NT2/D1 (cell line): Measurements from ENCODE around the gene DHRS1.
A peak's percentile ranks its signal among the peaks of the same experiment; 100 is the strongest.

Experiments
- DNase-seq: peaks from one replicate; pipeline ENCODE4 v3.0.0-alpha.2; 2011; ENCODE audit warnings: low read depth, low spot score
- H3K27me3 ChIP-seq: 2 replicates; pipeline ENCODE4 v1.6.0; 2011; ENCODE audit warnings: mild to moderate bottlenecking; ENCODE audit not compliant: insufficient read length, insufficient read depth
- H3K36me3 ChIP-seq: 2 replicates; pipeline ENCODE4 v1.6.1; 2011; ENCODE audit warnings: mild to moderate bottlenecking, low read length, mixed read lengths; ENCODE audit not compliant: insufficient read depth, insufficient read length
- H3K4me1 ChIP-seq: 2 replicates; pipeline ENCODE4 v1.5.1; 2011; ENCODE audit not compliant: insufficient read depth, insufficient read length
- H3K4me3 ChIP-seq: 2 replicates; pipeline ENCODE4 v1.5.1; 2011; ENCODE audit warnings: low read depth; ENCODE audit not compliant: insufficient read length
- H3K9ac ChIP-seq: 2 replicates; pipeline ENCODE4 v1.6.0; 2011; ENCODE audit warnings: low read depth; ENCODE audit not compliant: insufficient read length
- H3K9me3 ChIP-seq: 2 replicates; pipeline ENCODE4 v1.5.1; 2011; ENCODE audit warnings: mild to moderate bottlenecking, low read length; ENCODE audit not compliant: insufficient read depth
- SUZ12 ChIP-seq: IDR thresholded peaks from 2 replicates; pipeline ENCODE4 v1.6.1; 2011; ENCODE audit not compliant: insufficient read length, insufficient read depth; ENCODE audit errors: extremely low read depth
- YY1 ChIP-seq: IDR thresholded peaks from 2 replicates; pipeline ENCODE4 v1.6.1; 2011; ENCODE audit not compliant: insufficient read length, insufficient read depth
- ZNF274 ChIP-seq: IDR thresholded peaks from 2 replicates; pipeline ENCODE4 v1.6.1; 2011; ENCODE audit warnings: mild to moderate bottlenecking, low read depth, low read length

DHRS1 gene

GRCh38 chr14:24243336-24243836 is 56.2 kb downstream of the DHRS1 start:
- peak overlapping the region; percentile 61 for H3K9ac ChIP-seq
- DNase-seq = no peak
- no peak for TF ChIP-seq ZNF274
- TF ChIP-seq YY1 = no peak
- TF ChIP-seq SUZ12 = no peak
- H3K9me3 ChIP-seq = no peaks in the 10 kb centered on the region
- H3K27me3 ChIP-seq = no peaks in the 10 kb centered on the region
- peaks cover 30% of the 10 kb centered on the region for H3K36me3 ChIP-seq
- peak overlapping the region; percentile 26 for H3K4me3 ChIP-seq
- no peaks in the 10 kb centered on the region for H3K4me1 ChIP-seq

GRCh38 chr14:24241829-24242443 is 57.6 kb downstream of the DHRS1 start:
- Histone ChIP-seq H3K36me3 (peaks cover 45% of the 10 kb centered on the region), H3K9me3 (no peaks in the 10 kb centered on the region), H3K4me1 (no peaks in the 10 kb centered on the region)

More at GRCh38 chr14:24241829-24242443, 57.6 kb downstream of the DHRS1 start:
- peak overlapping the region; percentile 81 for H3K9ac ChIP-seq
- no peaks in the 10 kb centered on the region for H3K27me3 ChIP-seq
- peak overlapping the region; percentile 71 for H3K4me3 ChIP-seq
- TF ChIP-seq SUZ12 (no peak), ZNF274 (no peak), YY1 (no peak)
- peak; percentile 68 for DNase-seq
